Endothelial cell (in vitro differentiated cells): ENCODE data around the gene GRB7. TPM values are rescaled to one million over a fixed set of nuclear protein-coding genes. Genes with fewer than 3 reads are reported as not detected.
A peak's percentile ranks its signal among the peaks of the same experiment; 100 is the strongest.

Experiments used
- DNase-seq: peaks from one replicate; pipeline ENCODE4 v3.0.0; 2021; ENCODE audit warnings: low spot score
- H3K27ac Mint-ChIP-seq: one replicate; pipeline ENCODE4 v1.8.0; 2021; ENCODE audit warnings: mixed read lengths, inconsistent platforms; ENCODE audit not compliant: unreplicated experiment
- H3K27me3 Mint-ChIP-seq: one replicate; pipeline ENCODE4 v1.8.0; 2021; ENCODE audit warnings: mild to moderate bottlenecking, moderate library complexity, mixed read lengths, inconsistent platforms; ENCODE audit not compliant: unreplicated experiment
- H3K36me3 Mint-ChIP-seq: one replicate; pipeline ENCODE4 v1.8.0; 2021; ENCODE audit warnings: mild to moderate bottlenecking, low read depth, mixed read lengths, inconsistent platforms; ENCODE audit not compliant: unreplicated experiment
- H3K4me1 Mint-ChIP-seq: one replicate; pipeline ENCODE4 v1.8.0; 2021; ENCODE audit warnings: mild to moderate bottlenecking, mixed read lengths, inconsistent platforms; ENCODE audit not compliant: unreplicated experiment
- H3K4me3 Mint-ChIP-seq: one replicate; pipeline ENCODE4 v1.8.0; 2021; ENCODE audit warnings: mild to moderate bottlenecking, mixed read lengths, inconsistent platforms; ENCODE audit not compliant: unreplicated experiment
- H3K9me3 Mint-ChIP-seq: one replicate; pipeline ENCODE4 v1.8.0; 2021; ENCODE audit warnings: mixed read lengths, inconsistent platforms; ENCODE audit not compliant: unreplicated experiment
- microRNA-seq: library from miRNA; unstranded; fragments of <30 nt; microRNA quantifications from one replicate; pipeline ENCODE4, GENCODE V29; 2020; ENCODE audit not compliant: unreplicated experiment
- total RNA-seq: library from RNA; stranded (reverse); fragmentation: NEBNext Ultra II Directional; extraction: Animal tissue kit (Norgen Biotek cat#: 25700); gene quantifications from one replicate; pipeline ENCODE4 v1.2.1, GENCODE V29; 2021; ENCODE audit not compliant: unreplicated experiment
- TF ChIP-seq, protein P1 (sequence below): fragments of 200-600 bp; sonication (generic); IDR thresholded peaks from one replicate; pipeline ENCODE4 v1.5.0; 2021; ENCODE audit warnings: antibody characterized with exemption; ENCODE audit not compliant: unreplicated experiment

Gene GRB7
- total RNA-seq, 1 donor from 2014 or later: 1.3 TPM

DNA sequence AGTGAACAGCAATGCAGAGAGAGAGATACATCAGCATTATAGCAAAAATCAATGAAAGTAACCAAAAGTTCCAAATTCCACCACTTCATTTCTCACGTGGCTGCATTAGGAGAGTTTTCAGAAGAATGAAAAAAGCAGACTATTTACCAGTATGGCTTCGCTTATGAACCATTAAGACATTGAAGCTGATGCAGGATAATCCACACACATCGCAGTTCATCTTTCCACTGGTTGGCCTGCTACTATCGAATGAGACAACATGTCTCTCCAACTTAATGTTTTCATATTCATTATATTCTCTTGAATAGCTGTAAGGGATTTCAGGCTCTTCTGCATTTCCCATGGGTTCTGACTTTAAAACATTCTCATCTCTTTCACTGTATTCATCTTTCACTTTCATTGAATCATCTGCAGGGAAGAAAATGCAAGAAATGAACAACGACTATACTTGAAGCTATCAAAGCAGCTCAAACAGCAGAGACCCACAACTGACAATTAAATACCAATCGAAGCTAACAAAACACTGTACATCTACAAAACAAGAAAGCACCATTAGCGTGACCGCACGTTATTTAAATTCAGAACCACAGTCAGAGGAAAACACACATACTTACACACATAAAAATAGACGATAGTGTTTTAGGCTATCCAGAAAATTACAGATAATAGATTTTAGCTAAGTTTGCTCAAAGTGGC, 54.9 kb downstream of the GRB7 start:
- Mint-ChIP-seq H3K4me1 (no peaks in the 10 kb centered on the region), H3K36me3 (no peaks in the 10 kb centered on the region), H3K27ac (no peak overlapping the region), H3K4me3 (no peak overlapping the region), H3K27me3 (no peaks in the 10 kb centered on the region), H3K9me3 (no peaks in the 10 kb centered on the region)
- TF ChIP-seq, protein P1, sequence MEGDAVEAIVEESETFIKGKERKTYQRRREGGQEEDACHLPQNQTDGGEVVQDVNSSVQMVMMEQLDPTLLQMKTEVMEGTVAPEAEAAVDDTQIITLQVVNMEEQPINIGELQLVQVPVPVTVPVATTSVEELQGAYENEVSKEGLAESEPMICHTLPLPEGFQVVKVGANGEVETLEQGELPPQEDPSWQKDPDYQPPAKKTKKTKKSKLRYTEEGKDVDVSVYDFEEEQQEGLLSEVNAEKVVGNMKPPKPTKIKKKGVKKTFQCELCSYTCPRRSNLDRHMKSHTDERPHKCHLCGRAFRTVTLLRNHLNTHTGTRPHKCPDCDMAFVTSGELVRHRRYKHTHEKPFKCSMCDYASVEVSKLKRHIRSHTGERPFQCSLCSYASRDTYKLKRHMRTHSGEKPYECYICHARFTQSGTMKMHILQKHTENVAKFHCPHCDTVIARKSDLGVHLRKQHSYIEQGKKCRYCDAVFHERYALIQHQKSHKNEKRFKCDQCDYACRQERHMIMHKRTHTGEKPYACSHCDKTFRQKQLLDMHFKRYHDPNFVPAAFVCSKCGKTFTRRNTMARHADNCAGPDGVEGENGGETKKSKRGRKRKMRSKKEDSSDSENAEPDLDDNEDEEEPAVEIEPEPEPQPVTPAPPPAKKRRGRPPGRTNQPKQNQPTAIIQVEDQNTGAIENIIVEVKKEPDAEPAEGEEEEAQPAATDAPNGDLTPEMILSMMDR: no peak
- DNase-seq: no peak

DNA sequence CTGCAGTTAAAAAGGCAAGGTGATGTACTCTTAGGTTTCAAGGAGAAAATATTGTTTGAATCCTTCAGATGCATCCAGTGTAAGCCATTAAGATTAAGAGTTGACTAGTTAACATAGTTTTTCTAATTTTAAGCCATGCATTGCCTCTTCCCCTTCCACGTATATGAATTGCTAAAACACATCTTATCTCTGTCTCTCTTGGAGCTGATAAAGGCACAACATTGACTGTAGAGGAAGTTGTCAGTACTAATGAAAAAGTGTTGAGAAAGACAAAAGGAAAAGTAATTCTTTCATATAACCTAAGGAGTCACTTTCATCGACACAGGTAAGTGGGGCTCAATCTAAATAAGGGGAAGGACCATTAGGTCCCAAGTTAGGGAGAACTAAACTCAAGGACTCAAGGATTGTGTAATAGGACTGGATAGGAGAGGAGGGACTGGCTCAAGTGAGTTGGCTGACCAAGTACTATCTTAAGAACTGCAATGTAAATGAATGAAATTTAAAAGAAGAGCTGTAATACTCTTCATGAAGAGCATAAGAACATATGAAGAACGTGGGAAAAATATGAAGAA, 55.6 kb downstream of the GRB7 start:
- no peaks in the 10 kb centered on the region for H3K4me1 Mint-ChIP-seq
- no peaks in the 10 kb centered on the region for H3K27me3 Mint-ChIP-seq
- H3K27ac Mint-ChIP-seq: no peak overlapping the region
- H3K36me3 Mint-ChIP-seq: no peaks in the 10 kb centered on the region
- no peaks in the 10 kb centered on the region for H3K9me3 Mint-ChIP-seq
- DNase-seq: no peak
- H3K4me3 Mint-ChIP-seq: no peak overlapping the region
- TF ChIP-seq, protein P1: no peak

DNA sequence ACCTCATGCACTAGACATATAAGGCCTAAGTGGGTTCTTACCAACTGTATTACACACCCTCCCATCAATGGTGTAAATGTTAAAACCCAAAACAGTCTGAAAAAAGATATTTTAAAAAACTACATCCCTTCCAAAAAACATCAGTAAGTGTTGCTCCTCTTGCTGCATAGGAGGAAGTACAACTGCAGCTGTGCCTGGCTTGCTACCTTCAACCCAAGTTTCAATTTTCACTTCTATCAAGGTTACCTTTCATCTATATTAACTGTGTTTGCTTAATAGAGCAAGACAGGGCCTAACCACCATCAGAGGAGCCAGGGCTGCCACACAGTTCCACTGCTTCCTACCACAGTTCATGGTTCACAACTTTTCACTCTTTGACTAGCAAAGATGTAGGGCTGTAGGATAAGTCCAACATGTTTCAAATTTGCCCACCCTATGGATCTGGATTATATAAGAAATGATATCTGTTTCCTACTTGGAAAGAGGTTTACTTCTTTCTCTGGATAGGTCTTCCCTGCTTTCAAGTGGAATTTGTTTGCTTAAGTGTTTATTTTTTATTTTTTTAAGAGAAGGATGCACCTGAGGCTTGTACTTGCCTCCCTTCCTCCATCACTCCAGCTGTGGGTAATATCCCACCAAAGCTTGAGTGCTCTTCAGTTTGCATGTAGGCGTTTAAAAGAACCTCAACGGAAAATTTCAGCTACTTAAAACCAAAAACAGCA, 56.7 kb downstream of the GRB7 start:
- H3K36me3 Mint-ChIP-seq: no peaks in the 10 kb centered on the region
- H3K27me3 Mint-ChIP-seq: no peaks in the 10 kb centered on the region
- H3K4me3 Mint-ChIP-seq: no peak overlapping the region
- no peaks in the 10 kb centered on the region for H3K9me3 Mint-ChIP-seq
- TF ChIP-seq, protein P1: no peak
- no peaks in the 10 kb centered on the region for H3K4me1 Mint-ChIP-seq
- no peak overlapping the region for H3K27ac Mint-ChIP-seq
- no peak for DNase-seq

Small RNA genes within 50 kb of the gene (microRNA-seq; reads per million reads assigned to microRNA genes)
- 2.6 reads per million, percentile 35 among the genes with 10 or more reads in this experiment for gene MIR4728

Other genes starting within 250 kb of the GRB7 start
- gene NEUROD2, start 130.0 kb upstream of the GRB7 start, total RNA-seq: not detected
- gene PPP1R1B, start 111.0 kb upstream of the GRB7 start, total RNA-seq: not detected
- gene STARD3, start 100.8 kb upstream of the GRB7 start, total RNA-seq: 77.7 TPM
- gene TCAP, start 72.6 kb upstream of the GRB7 start, total RNA-seq: 1.2 TPM
- gene PNMT, start 69.5 kb upstream of the GRB7 start, total RNA-seq: not detected
- 11.2 TPM for gene PGAP3, start 49.9 kb upstream of the GRB7 start, total RNA-seq
- 49.0 TPM for gene ERBB2, start 37.9 kb upstream of the GRB7 start, total RNA-seq
- gene MIEN1, start 7.4 kb upstream of the GRB7 start, total RNA-seq: 15.5 TPM
- not detected for gene IKZF3, start 126.4 kb downstream of the GRB7 start, total RNA-seq
- not detected for gene ZPBP2, start 130.3 kb downstream of the GRB7 start, total RNA-seq
- gene GSDMB, start 180.7 kb downstream of the GRB7 start, total RNA-seq: 9.0 TPM
- gene ORMDL3, start 189.7 kb downstream of the GRB7 start, total RNA-seq: 49.3 TPM
- not detected for gene LRRC3C, start 189.8 kb downstream of the GRB7 start, total RNA-seq
- gene GSDMA, start 225.1 kb downstream of the GRB7 start, total RNA-seq: not detected
- 132 TPM for gene PSMD3, start 242.9 kb downstream of the GRB7 start, total RNA-seq